ENCODE results near the gene NEUROG1. TPM values are rescaled to one million over a fixed set of nuclear protein-coding genes. Genes with fewer than 3 reads are reported as not detected.

Gene NEUROG1, protein sequence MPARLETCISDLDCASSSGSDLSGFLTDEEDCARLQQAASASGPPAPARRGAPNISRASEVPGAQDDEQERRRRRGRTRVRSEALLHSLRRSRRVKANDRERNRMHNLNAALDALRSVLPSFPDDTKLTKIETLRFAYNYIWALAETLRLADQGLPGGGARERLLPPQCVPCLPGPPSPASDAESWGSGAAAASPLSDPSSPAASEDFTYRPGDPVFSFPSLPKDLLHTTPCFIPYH
- not detected for total RNA-seq
- polyA plus RNA-seq: not detected
- long read RNA-seq, donor 1: 0 reads
- long read RNA-seq, donor 2: 0 reads

DNA sequence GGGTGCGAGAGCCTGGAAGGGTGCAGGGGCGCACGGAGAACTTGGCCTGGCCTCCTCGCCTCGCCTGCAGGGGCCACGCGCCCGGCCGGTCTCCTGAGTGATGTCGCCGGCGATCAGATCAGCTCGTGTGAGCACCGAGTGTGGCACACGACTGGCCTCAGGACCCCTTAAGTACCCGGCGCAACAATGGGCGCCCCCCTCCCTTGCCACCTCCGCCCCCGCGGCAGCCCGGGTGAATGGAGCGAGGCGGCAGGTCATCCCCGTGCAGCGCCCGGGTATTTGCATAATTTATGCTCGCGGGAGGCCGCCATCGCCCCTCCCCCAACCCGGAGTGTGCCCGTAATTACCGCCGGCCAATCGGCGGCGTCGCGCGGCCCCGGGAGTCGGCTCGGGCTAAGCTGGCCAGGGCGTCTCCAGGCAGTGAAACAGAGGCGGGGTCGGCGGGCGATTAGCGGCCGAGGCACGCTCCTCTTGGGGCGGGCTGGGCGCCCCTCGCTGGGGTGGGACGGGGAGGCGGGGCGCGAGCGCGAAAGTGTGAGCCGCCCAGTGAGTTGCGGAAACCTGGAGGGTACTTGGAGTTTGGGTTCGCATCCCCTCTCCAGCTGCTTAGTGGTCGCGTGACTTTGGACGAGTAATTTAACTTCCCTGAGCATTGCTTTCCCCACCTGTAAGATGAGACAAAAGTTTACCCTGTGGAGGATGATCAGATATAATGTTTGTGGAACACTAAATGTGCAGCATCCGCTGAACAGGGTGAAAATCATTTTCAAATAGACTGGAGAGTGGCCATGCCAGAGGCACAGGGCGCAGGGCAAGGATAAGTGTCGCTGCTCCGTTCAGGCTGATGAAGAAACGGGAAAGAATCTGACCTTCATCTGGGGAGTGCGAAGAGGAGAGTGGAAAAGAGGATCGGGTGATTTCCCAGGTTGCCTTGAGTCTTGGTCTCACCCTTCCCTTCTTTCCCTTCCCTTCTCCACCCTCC is at the start of gene NEUROG1:
Gene NEUROG1 (minus strand): TSS at position 145 of the 982 bp plus-strand sequence. CDS start 274 bp downstream, outside the sequence.
- Histone ChIP-seq H3K36me3 (ENCODE audit: insufficient read depth in 1 of 2, low read depth in 1 of 2) (no peaks in the 10 kb centered on the region), H3K27ac (no peak within 1 kb of the TSS), H3K27me3 (ENCODE audit: insufficient read depth in 3 of 3, low read length in 2 of 3) (peaks cover 6 to 90% (median 30%) of the 10 kb centered on the region in 3 donors), H3K9me3 (no peaks in the 10 kb centered on the region), H3K4me1 (peaks cover 9% of the 10 kb centered on the region), H3K4me3 (peak within 1 kb of the TSS; percentile 54)
- no peak for TF ChIP-seq CTCF (IDR thresholded peaks at IDR 0.05)
- intact Hi-C loops (cut with DNase I): no loop called here
- ATAC-seq (no peak), DNase-seq (no peak)
- 2% methylated on average over 67 to 74 of the region's 74 CpGs for WGBS, 3 donors

- ATAC-seq (no peak), DNase-seq (no peak)
- H3K27ac ChIP-seq: no peak overlapping the region
- no peak overlapping the region for H3K4me3 ChIP-seq
- WGBS, 3 donors: 93 to 96% (median 95%) methylated on average over 6 of the region's 6 CpGs
- no peaks in the 10 kb centered on the region for H3K36me3 ChIP-seq (ENCODE audit: insufficient read depth in 1 of 2, low read depth in 1 of 2)
- peaks cover 0 to 27% (median 4%) of the 10 kb centered on the region in 3 donors for H3K27me3 ChIP-seq (ENCODE audit: insufficient read depth in 3 of 3, low read length in 2 of 3)
- intact Hi-C loops (cut with DNase I): no loop called here
- no peaks in the 10 kb centered on the region for H3K4me1 ChIP-seq
- no peak for TF ChIP-seq CTCF (IDR thresholded peaks at IDR 0.05)
- H3K9me3 ChIP-seq: no peaks in the 10 kb centered on the region
These were observed 49.2 kb upstream of the NEUROG1 start for GRCh38 chr5:135584918-135585317.

DNA sequence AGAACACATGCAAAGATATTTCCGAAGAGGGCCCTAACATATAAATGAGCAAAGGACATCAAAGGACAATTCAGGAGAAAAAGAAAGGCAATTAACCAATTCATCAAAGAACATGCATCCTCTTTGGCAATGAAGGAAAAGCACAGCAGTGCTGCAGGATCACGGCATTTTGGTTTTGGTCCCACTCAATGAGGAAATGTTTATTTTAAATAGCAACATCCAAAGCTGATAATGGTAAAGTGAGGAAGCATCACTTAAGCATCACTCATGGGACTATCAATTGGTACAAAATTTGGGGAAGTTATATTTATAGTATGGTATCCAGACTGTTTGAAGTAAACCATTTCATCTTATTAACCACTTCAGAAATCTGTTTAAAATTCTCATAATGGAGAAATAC is 48.5 kb upstream of the NEUROG1 start:
- ATAC-seq (no peak), DNase-seq (no peak)
- intact Hi-C loops (cut with DNase I): no loop called here
- Histone ChIP-seq H3K4me1 (no peaks in the 10 kb centered on the region), H3K27ac (no peak overlapping the region), H3K9me3 (no peaks in the 10 kb centered on the region), H3K4me3 (no peak overlapping the region), H3K27me3 (ENCODE audit: insufficient read depth in 3 of 3, low read length in 2 of 3) (peaks cover 0 to 33% (median 4%) of the 10 kb centered on the region in 3 donors), H3K36me3 (ENCODE audit: insufficient read depth in 1 of 2, low read depth in 1 of 2) (no peaks in the 10 kb centered on the region)
- TF ChIP-seq CTCF (IDR thresholded peaks at IDR 0.05): no peak
- WGBS, 3 donors: 83 to 95% (median 94%) methylated on average over 2 of the region's 2 CpGs

GRCh38 chr5:135582099-135582781 is 46.5 kb upstream of the NEUROG1 start:
- peaks cover 0 to 53% (median 12%) of the 10 kb centered on the region in 3 donors for H3K27me3 ChIP-seq (ENCODE audit: insufficient read depth in 3 of 3, low read length in 2 of 3)
- no peak for DNase-seq
- TF ChIP-seq CTCF (IDR thresholded peaks at IDR 0.05): no peak
- H3K4me3 ChIP-seq: no peak overlapping the region
- WGBS, 3 donors: 56 to 70% (median 63%) methylated on average over 6 of the region's 6 CpGs
- H3K4me1 ChIP-seq: no peaks in the 10 kb centered on the region
- H3K27ac ChIP-seq: no peak overlapping the region
- intact Hi-C loops (cut with DNase I): no loop called here
- no peaks in the 10 kb centered on the region for H3K9me3 ChIP-seq
- ATAC-seq: no peak
- no peaks in the 10 kb centered on the region for H3K36me3 ChIP-seq (ENCODE audit: insufficient read depth in 1 of 2, low read depth in 1 of 2)

Measured in psoas muscle (tissue), 8 donors.